Measurements from ENCODE around the gene GLS. TPM values are rescaled to one million over a fixed set of nuclear protein-coding genes. Genes with fewer than 3 reads are reported as not detected.

Gene GLS
- total and polyA plus RNA-seq, 2 donors (not counting 1 experiment from before 2014, with no cell fraction given), result 32.5 to 195 TPM

DNA sequence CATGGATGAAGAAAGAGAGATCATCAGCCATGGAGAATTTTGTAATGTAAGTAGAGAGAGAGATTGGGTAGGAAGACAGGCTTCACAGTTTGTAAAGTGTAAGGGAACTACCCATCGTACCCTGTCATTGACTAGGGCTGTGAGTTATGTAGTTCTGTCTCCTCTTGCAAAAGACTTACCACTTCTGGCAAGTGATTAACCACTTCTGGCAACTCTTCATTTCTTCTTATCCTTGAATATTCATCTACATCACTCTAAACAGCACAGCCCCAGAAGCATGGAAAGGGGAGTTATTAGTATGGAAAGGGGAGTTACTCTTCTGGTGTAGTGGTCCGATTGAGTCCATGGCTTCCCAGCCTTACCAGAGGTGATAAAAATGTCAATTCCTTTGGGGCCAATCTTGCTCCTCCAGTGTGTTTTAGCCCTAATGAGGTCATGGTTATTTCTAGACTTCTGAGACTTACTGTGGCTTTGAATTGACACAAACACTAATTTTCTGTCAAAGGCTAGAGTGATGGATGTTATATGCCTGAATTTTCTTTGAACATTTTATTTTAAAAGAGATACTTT is 81.4 kb downstream of the GLS start:
- no peak overlapping the region for H3K9ac ChIP-seq (ENCODE audit: low read length)
- Mint-ChIP-seq H3K4me3 (no peak overlapping the region), H3K4me1 (peaks cover 18% of the 10 kb centered on the region), H3K27ac (peak overlapping the region; percentile 54), H3K9me3 (ENCODE audit: insufficient read depth) (no peaks in the 10 kb centered on the region), H3K27me3 (no peaks in the 10 kb centered on the region)
- ChIA-PET CTCF (interaction anchor here (1.0 kb wide), 1 partner anchor 12 kb away, joined by 3 read pairs; no protein-coding TSS in a partner anchor), POLR2A (no interaction called here)
- no peaks in the 10 kb centered on the region for H3K27me3 ChIP-seq (replicated peaks in 1 of 4; ENCODE audit: control extremely low read depth in 1 of 4, control insufficient read depth in 3 of 4, insufficient read depth in 4 of 4, low read length in 3 of 4)
- no peaks in the 10 kb centered on the region for H3K9me3 ChIP-seq (ENCODE audit: control extremely low read depth in 1 of 3, control insufficient read depth in 2 of 3, insufficient read depth in 1 of 3, low read length in 2 of 3)
- ATAC-seq (ENCODE audit: low read depth), result no peak
- peaks cover 16 to 45% of the 10 kb centered on the region in 2 experiments for H3K36me3 ChIP-seq (replicated peaks in 1 of 2; ENCODE audit: control extremely low read depth in 1 of 2, control insufficient read depth in 1 of 2, extremely low read depth in 1 of 2, insufficient read depth in 2 of 2, low read length in 1 of 2)
- 100% methylated on average over 1 of the region's 2 CpGs for WGBS (ENCODE audit: insufficient coverage)
- H3K4me1 ChIP-seq (ENCODE audit: control insufficient read depth in 2 of 2, insufficient read depth in 2 of 2, low read length in 2 of 2), result peaks cover 4 to 7% of the 10 kb centered on the region in 2 donors
- H4K20me1 ChIP-seq (ENCODE audit: control insufficient read depth, insufficient read depth, low read length, poor library complexity, severe bottlenecking), result no peaks in the 10 kb centered on the region
- H3K79me2 ChIP-seq (ENCODE audit: control insufficient read depth, insufficient read depth, low read length), result no peaks in the 10 kb centered on the region
- no peak overlapping the region for H3K4me2 ChIP-seq (replicated peaks; ENCODE audit: low read depth, low read length, poor library complexity, severe bottlenecking)
- no peak for DNase-seq
- peak overlapping the region in 1 of 2 donors; percentile 1 for H3K27ac ChIP-seq (ENCODE audit: low read length in 2 of 2)
- no peak overlapping the region for H3K4me3 ChIP-seq (ENCODE audit: control extremely low read depth in 1 of 5, extremely low read depth in 1 of 5, insufficient read depth in 1 of 5, low read depth in 2 of 5, low read length in 4 of 5)
- TF ChIP-seq EZH2 (IDR thresholded peaks at IDR 0.05; ENCODE audit: borderline replicate concordance, insufficient read depth, low read depth, low read length, poor library complexity, severe bottlenecking), result no peak
- TF ChIP-seq CTCF (IDR thresholded peaks at IDR 0.05), result no peak
- intact Hi-C loops (cut with micrococcal nuclease), result no loop called here
- H2AFZ ChIP-seq (ENCODE audit: insufficient read depth, low read depth, low read length, poor library complexity, severe bottlenecking), result no peak overlapping the region

GRCh38 chr2:190963088-190963487 is 82.5 kb downstream of the GLS start:
- H3K27me3 ChIP-seq (replicated peaks in 1 of 4; ENCODE audit: control extremely low read depth in 1 of 4, control insufficient read depth in 3 of 4, insufficient read depth in 4 of 4, low read length in 3 of 4), result no peaks in the 10 kb centered on the region
- H3K9me3 ChIP-seq (ENCODE audit: control extremely low read depth in 1 of 3, control insufficient read depth in 2 of 3, insufficient read depth in 1 of 3, low read length in 2 of 3), result no peaks in the 10 kb centered on the region
- H3K9ac ChIP-seq (ENCODE audit: low read length), result no peak overlapping the region
- H3K4me3 Mint-ChIP-seq, result no peak overlapping the region
- H2AFZ ChIP-seq (ENCODE audit: insufficient read depth, low read depth, low read length, poor library complexity, severe bottlenecking), result no peak overlapping the region
- H3K4me1 Mint-ChIP-seq, result peaks cover 18% of the 10 kb centered on the region
- no peak overlapping the region for H3K4me3 ChIP-seq (ENCODE audit: control extremely low read depth in 1 of 5, extremely low read depth in 1 of 5, insufficient read depth in 1 of 5, low read depth in 2 of 5, low read length in 4 of 5)
- H3K79me2 ChIP-seq (ENCODE audit: control insufficient read depth, insufficient read depth, low read length), result no peaks in the 10 kb centered on the region
- H3K27ac ChIP-seq (ENCODE audit: low read length in 2 of 2), result peak overlapping the region in 1 of 2 donors; percentile 74
- no peaks in the 10 kb centered on the region for H3K27me3 Mint-ChIP-seq
- no CpG with 5 or more reads among the region's 2 CpGs for WGBS (ENCODE audit: insufficient coverage)
- ATAC-seq (ENCODE audit: low read depth) (no peak), DNase-seq (no peak)
- intact Hi-C loops (cut with micrococcal nuclease), result no loop called here
- H3K9me3 Mint-ChIP-seq (ENCODE audit: insufficient read depth), result no peaks in the 10 kb centered on the region
- no peaks in the 10 kb centered on the region for H4K20me1 ChIP-seq (ENCODE audit: control insufficient read depth, insufficient read depth, low read length, poor library complexity, severe bottlenecking)
- peaks cover 4 to 7% of the 10 kb centered on the region in 2 donors for H3K4me1 ChIP-seq (ENCODE audit: control insufficient read depth in 2 of 2, insufficient read depth in 2 of 2, low read length in 2 of 2)
- peaks cover 16 to 56% of the 10 kb centered on the region in 2 experiments for H3K36me3 ChIP-seq (replicated peaks in 1 of 2; ENCODE audit: control extremely low read depth in 1 of 2, control insufficient read depth in 1 of 2, extremely low read depth in 1 of 2, insufficient read depth in 2 of 2, low read length in 1 of 2)
- TF ChIP-seq EZH2 (IDR thresholded peaks at IDR 0.05; ENCODE audit: borderline replicate concordance, insufficient read depth, low read depth, low read length, poor library complexity, severe bottlenecking) (no peak), CTCF (IDR thresholded peaks at IDR 0.05) (no peak)
- ChIA-PET CTCF (interaction anchor here (0.6 to 1.1 kb wide), 3 partner anchors 13 to 112 kb away, joined by 3 to 5 read pairs (median 4); no protein-coding TSS in a partner anchor), POLR2A (no interaction called here)
- no peak overlapping the region for H3K27ac Mint-ChIP-seq
- no peak overlapping the region for H3K4me2 ChIP-seq (replicated peaks; ENCODE audit: low read depth, low read length, poor library complexity, severe bottlenecking)
